K562 (cell line): Measurements from ENCODE around the gene HLA-DOB. TPM values are rescaled to one million over a fixed set of nuclear protein-coding genes. Genes with fewer than 3 reads are reported as not detected.

Experiments
- CBX5 ChIP-seq: IDR thresholded peaks from 2 replicates; pipeline ENCODE4 v1.6.1; 2014; ENCODE audit warnings: low read depth, borderline replicate concordance
- CCNT2 ChIP-seq: IDR thresholded peaks from 2 replicates; pipeline ENCODE4 v1.6.1; 2011; ENCODE audit warnings: borderline replicate concordance, low read depth, mild to moderate bottlenecking, moderate library complexity, mixed read lengths, low read length; ENCODE audit not compliant: insufficient read length; ENCODE audit errors: extremely low read depth
- ESRRA ChIP-seq: fragments of 450-650 bp; IDR thresholded peaks from 2 replicates; pipeline ENCODE4 v1.6.1; 2014; ENCODE audit warnings: low read depth, mild to moderate bottlenecking, moderate library complexity, borderline replicate concordance
- EWSR1 ChIP-seq: fragments of 450-650 bp; IDR thresholded peaks from 2 replicates; pipeline ENCODE4 v1.6.1; 2018; ENCODE audit warnings: borderline replicate concordance, mild to moderate bottlenecking, low read depth, moderate library complexity; ENCODE audit not compliant: partially characterized antibody
- GTF2F1 ChIP-seq: IDR thresholded peaks from 2 replicates; pipeline ENCODE4 v1.6.1; 2011; ENCODE audit warnings: low read depth, low read length, improper control_type of control experiment
- MCM3 ChIP-seq: fragments of 450-650 bp; IDR thresholded peaks from 2 replicates; pipeline ENCODE4 v1.6.1; 2016
- MYBL2 ChIP-seq, 2 experiments: fragments of 450-650 bp in 1 of 2; sonication (generic) in 1 of 2; formaldehyde crosslinking in 1 of 2; IDR thresholded peaks; 2 replicates each; pipeline versions ENCODE4 v1.6.1 to v1.8.1; 2017 to 2022; ENCODE audit warnings: borderline replicate concordance in 1 of 2, inconsistent platforms in 1 of 2, low read depth in 1 of 2, mild to moderate bottlenecking in 1 of 2, missing genetic modification reagents in 1 of 2, moderate library complexity in 1 of 2
- NFYB ChIP-seq: IDR thresholded peaks from 2 replicates; pipeline ENCODE4 v1.6.1; 2011; ENCODE audit warnings: mild to moderate bottlenecking, moderate library complexity; ENCODE audit not compliant: insufficient read length; ENCODE audit errors: extremely low read depth
- SMAD4 ChIP-seq: fragments of 250-450 bp; sonication (Bioruptor Pico); conservative IDR thresholded peaks from 2 replicates; pipeline ENCODE4 v1.8.0; 2021; ENCODE audit warnings: inconsistent platforms, mild to moderate bottlenecking, moderate library complexity
- SNIP1 ChIP-seq: fragments of 450-650 bp; IDR thresholded peaks from 2 replicates; pipeline ENCODE4 v1.7.1; 2017; ENCODE audit warnings: low read depth, mild to moderate bottlenecking
- TARDBP ChIP-seq: fragments of 450-650 bp; IDR thresholded peaks from 2 replicates; pipeline ENCODE4 v1.6.1; 2016
- VEZF1 ChIP-seq: fragments of 200-800 bp; sonication (Bioruptor generic); IDR thresholded peaks from 2 replicates; pipeline ENCODE4 v1.6.1; 2017; ENCODE audit warnings: missing genetic modification characterization, missing compliant biosample characterization
- ZNF12 ChIP-seq: sonication (generic); formaldehyde crosslinking; IDR thresholded peaks from 2 replicates; pipeline ENCODE4 v1.4.0; 2020; ENCODE audit warnings: mild to moderate bottlenecking, missing genetic modification reagents
- ZNF75A ChIP-seq: fragments of 450-650 bp; formaldehyde crosslinking; IDR thresholded peaks from 2 replicates; pipeline ENCODE4 v1.4.0; 2020; ENCODE audit warnings: mild to moderate bottlenecking
- polyA plus RNA-seq, 8 experiments: library from polyadenylated mRNA; depleted of rRNA in 4 of 8; stranded (reverse) in 5 of 8; unstranded in 3 of 8; fragments of >200 nt; fragmentation: Nextera tagmentation in 2 of 8; fragmentation: Illumina TruSeq in 1 of 8; extraction: Ambion mirVana in 2 of 8; extraction: Trizol in 1 of 8; gene quantifications; 2 replicates each; pipeline versions ENCODE4 v1.2.1 to v1.2.3, GENCODE V29; 2011 to 2014; ENCODE audit warnings: inconsistent platforms in 1 of 8, missing spikeins in 1 of 8
- total RNA-seq, 7 experiments: library from RNA; depleted of rRNA in 6 of 7; stranded (reverse); fragments of >200 nt in 6 of 7; fragmentation: Illumina TruSeq in 2 of 7; extraction: Trizol in 2 of 7; gene quantifications; 2 replicates each; pipeline versions ENCODE4 v1.2.1 to v1.2.3, GENCODE V29; 2011 to 2021; ENCODE audit warnings: low replicate concordance in 1 of 7
- TF ChIP-seq, protein P1 (sequence below): fragments of 450-650 bp; IDR thresholded peaks from 2 replicates; pipeline ENCODE4 v1.6.1; 2016; ENCODE audit warnings: low read depth
- TF ChIP-seq, protein P2 (sequence below), 3 experiments: IDR thresholded peaks in 2 of 3; conservative IDR thresholded peaks in 1 of 3; 2 replicates each; pipeline ENCODE4 v1.5.1; 2011 to 2012; ENCODE audit warnings: low read length in 3 of 3, mild to moderate bottlenecking in 3 of 3, control low read depth in 2 of 3, improper control_type of control experiment in 1 of 3, inconsistent platforms in 1 of 3, low read depth in 1 of 3, mixed read lengths in 1 of 3, moderate library complexity in 1 of 3; ENCODE audit not compliant: insufficient read depth in 2 of 3

HLA-DOB gene
- total and polyA plus RNA-seq, 9 of the 15 experiments (the other 6 are each of a cell fraction or from before 2014, with no cell fraction given): 1.2 to 4.0 (median 2.5) TPM

GRCh38 chr6:32857156-32857891 is 40.5 kb upstream of the HLA-DOB start (continued):
- TF ChIP-seq, protein P1, sequence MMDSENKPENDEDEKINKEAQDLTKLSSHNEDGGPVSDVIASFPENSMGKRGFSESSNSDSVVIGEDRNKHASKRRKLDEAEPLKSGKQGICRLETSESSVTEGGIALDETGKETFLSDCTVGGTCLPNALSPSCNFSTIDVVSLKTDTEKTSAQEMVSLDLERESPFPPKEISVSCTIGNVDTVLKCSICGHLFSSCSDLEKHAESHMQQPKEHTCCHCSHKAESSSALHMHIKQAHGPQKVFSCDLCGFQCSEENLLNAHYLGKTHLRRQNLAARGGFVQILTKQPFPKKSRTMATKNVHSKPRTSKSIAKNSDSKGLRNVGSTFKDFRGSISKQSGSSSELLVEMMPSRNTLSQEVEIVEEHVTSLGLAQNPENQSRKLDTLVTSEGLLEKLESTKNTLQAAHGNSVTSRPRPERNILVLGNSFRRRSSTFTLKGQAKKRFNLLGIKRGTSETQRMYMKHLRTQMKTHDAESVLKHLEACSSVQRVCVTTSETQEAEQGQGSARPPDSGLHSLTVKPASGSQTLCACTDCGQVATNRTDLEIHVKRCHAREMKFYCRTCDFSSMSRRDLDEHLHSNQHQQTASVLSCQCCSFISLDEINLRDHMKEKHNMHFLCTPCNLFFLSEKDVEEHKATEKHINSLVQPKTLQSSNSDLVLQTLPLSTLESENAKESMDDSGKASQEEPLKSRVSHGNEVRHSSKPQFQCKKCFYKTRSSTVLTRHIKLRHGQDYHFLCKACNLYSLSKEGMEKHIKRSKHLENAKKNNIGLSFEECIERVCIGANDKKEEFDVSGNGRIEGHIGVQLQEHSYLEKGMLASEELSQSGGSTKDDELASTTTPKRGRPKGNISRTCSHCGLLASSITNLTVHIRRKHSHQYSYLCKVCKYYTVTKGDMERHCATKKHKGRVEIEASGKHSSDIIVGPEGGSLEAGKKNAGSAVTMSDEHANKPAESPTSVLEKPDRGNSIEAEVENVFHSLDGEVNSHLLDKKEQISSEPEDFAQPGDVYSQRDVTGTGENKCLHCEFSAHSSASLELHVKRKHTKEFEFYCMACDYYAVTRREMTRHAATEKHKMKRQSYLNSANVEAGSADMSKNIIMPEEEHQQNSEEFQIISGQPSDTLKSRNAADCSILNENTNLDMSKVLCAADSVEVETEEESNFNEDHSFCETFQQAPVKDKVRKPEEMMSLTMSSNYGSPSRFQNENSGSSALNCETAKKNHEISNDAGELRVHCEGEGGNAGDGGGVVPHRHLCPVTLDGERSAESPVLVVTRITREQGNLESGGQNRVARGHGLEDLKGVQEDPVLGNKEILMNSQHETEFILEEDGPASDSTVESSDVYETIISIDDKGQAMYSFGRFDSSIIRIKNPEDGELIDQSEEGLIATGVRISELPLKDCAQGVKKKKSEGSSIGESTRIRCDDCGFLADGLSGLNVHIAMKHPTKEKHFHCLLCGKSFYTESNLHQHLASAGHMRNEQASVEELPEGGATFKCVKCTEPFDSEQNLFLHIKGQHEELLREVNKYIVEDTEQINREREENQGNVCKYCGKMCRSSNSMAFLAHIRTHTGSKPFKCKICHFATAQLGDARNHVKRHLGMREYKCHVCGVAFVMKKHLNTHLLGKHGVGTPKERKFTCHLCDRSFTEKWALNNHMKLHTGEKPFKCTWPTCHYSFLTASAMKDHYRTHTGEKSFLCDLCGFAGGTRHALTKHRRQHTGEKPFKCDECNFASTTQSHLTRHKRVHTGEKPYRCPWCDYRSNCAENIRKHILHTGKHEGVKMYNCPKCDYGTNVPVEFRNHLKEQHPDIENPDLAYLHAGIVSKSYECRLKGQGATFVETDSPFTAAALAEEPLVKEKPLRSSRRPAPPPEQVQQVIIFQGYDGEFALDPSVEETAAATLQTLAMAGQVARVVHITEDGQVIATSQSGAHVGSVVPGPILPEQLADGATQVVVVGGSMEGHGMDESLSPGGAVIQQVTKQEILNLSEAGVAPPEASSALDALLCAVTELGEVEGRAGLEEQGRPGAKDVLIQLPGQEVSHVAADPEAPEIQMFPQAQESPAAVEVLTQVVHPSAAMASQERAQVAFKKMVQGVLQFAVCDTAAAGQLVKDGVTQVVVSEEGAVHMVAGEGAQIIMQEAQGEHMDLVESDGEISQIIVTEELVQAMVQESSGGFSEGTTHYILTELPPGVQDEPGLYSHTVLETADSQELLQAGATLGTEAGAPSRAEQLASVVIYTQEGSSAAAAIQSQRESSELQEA: no peak
- TF ChIP-seq TARDBP (no peak), CBX5 (no peak), VEZF1 (CRISPR knock-in tag) (no peak), ZNF12 (no peak), SMAD4 (CRISPR knock-in tag) (peak; percentile 55; the same call in 1 of the 2 replicates), CCNT2 (no peak), MYBL2 (IDR thresholded peaks at IDR 0.05; ENCODE audit: low read depth) (no peak), MYBL2 (CRISPR knock-in tag; IDR thresholded peaks at IDR 0.05; ENCODE audit: borderline replicate concordance) (no peak), NFYB (no peak), GTF2F1 (no peak), MCM3 (no peak), ZNF75A (CRISPR knock-in tag) (no peak), EWSR1 (no peak), SNIP1 (no peak), ESRRA (peak; percentile 92)
- TF ChIP-seq, protein P2, sequence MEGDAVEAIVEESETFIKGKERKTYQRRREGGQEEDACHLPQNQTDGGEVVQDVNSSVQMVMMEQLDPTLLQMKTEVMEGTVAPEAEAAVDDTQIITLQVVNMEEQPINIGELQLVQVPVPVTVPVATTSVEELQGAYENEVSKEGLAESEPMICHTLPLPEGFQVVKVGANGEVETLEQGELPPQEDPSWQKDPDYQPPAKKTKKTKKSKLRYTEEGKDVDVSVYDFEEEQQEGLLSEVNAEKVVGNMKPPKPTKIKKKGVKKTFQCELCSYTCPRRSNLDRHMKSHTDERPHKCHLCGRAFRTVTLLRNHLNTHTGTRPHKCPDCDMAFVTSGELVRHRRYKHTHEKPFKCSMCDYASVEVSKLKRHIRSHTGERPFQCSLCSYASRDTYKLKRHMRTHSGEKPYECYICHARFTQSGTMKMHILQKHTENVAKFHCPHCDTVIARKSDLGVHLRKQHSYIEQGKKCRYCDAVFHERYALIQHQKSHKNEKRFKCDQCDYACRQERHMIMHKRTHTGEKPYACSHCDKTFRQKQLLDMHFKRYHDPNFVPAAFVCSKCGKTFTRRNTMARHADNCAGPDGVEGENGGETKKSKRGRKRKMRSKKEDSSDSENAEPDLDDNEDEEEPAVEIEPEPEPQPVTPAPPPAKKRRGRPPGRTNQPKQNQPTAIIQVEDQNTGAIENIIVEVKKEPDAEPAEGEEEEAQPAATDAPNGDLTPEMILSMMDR (IDR thresholded peaks at IDR 0.05 in 2 of 3, conservative IDR thresholded peaks at IDR 0.05 in 1 of 3; ENCODE audit: insufficient read depth in 2 of 3, low read depth in 1 of 3, low read length in 3 of 3): no peak
